Urinary bladder (tissue), 4 donors: ENCODE data around the gene RHBDF2. TPM values are rescaled to one million over a fixed set of nuclear protein-coding genes. Genes with fewer than 3 reads are reported as not detected.

Experiments
- DNase-seq: peaks from one replicate; pipeline ENCODE4 v3.0.0-alpha.2; 2015; ENCODE audit errors: extremely low spot score
- H3K27ac ChIP-seq: one replicate; pipeline ENCODE4 v1.5.1; 2013; ENCODE audit warnings: low read depth, mild to moderate bottlenecking, moderate library complexity
- H3K36me3 ChIP-seq: one replicate; pipeline ENCODE4 v1.6.1; 2013; ENCODE audit warnings: mild to moderate bottlenecking, moderate library complexity; ENCODE audit not compliant: insufficient read depth
- H3K4me1 ChIP-seq: one replicate; pipeline ENCODE4 v1.6.1; 2013; ENCODE audit warnings: mild to moderate bottlenecking, moderate library complexity; ENCODE audit not compliant: insufficient read depth
- H3K4me3 ChIP-seq: one replicate; pipeline ENCODE4 v1.5.1; 2013; ENCODE audit warnings: low read depth, low read length
- WGBS: extraction: QIAGEN DNeasy Blood & Tissue Kit; methylation state at CpG from one replicate; pipeline ENCODE4 v1.1.7; 2013; 5-methylcytosine and 5-hydroxymethylcytosine counted together
- polyA plus RNA-seq: library from polyadenylated mRNA; stranded (reverse); fragments of 200-250 nt; gene quantifications from one replicate; pipeline ENCODE4 v1.2.3, GENCODE V29; 2013
- total RNA-seq: library from RNA; depleted of rRNA; stranded (reverse); fragments of >200 nt; gene quantifications from one replicate; pipeline ENCODE4 v1.2.3, GENCODE V29; 2014
- donor health status: healthy with polysubstance abuse.
- donor health status: healthy.

RHBDF2 gene
- total and polyA plus RNA-seq, 2 donors = 4.2 to 17.2 TPM

DNA sequence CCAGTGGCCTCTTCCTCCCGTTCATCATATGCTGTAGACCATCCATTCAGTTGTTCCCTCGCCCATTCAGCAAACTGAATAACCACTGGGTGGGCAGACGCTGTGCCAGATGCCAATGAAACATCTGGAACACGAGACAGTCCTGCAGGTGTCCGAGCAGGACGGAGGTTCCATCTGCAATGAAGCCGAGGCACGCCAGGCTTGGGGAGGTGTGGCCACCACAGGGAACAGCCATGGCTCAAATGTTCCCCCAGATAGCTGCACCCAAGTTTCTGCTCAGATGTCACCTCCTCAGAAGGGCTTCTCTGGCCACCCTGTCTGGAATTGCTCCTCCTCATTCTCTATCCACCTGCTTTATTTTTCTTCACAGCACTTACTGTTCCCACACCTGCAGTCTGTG lies 78.8 kb downstream of the RHBDF2 start:
- 97% methylated on average over 8 of the region's 8 CpGs for WGBS
- DNase-seq = no peak
- no peaks in the 10 kb centered on the region for H3K36me3 ChIP-seq
- no peak overlapping the region for H3K27ac ChIP-seq
- no peak overlapping the region for H3K4me3 ChIP-seq
- H3K4me1 ChIP-seq = no peaks in the 10 kb centered on the region

DNA sequence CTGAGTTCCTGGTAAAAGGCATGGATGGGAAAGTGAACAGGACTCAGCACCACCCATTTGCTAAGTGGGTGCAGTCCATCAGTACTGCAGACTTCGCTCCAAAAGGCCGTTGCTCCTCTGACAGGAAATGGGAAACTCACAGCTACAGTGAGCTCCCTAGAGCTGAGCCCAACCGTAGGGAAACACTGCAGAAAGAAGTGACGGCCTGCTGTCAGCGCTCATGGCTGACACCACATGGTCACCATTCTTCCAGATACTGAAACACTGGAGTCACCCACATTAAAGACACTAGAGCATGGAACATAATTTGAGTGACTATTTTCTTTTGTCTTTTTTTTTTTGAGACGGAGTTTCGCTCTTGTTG lies 80.2 kb downstream of the RHBDF2 start:
- Histone ChIP-seq H3K27ac (no peak overlapping the region), H3K4me1 (no peaks in the 10 kb centered on the region), H3K36me3 (no peaks in the 10 kb centered on the region), H3K4me3 (no peak overlapping the region)
- WGBS = 59% methylated on average over 7 of the region's 7 CpGs
- no peak for DNase-seq

Other genes starting within 250 kb of the RHBDF2 start
- gene UBALD2, start 236.1 kb downstream of the RHBDF2 start, total RNA-seq = 5.4 TPM
- gene UBALD2, start 236.1 kb downstream of the RHBDF2 start, polyA plus RNA-seq = 22.4 TPM
- 3.2 TPM for gene QRICH2, start 193.1 kb downstream of the RHBDF2 start, total RNA-seq
- 2.4 TPM for gene QRICH2, start 193.1 kb downstream of the RHBDF2 start, polyA plus RNA-seq
- gene PRPSAP1, start 147.5 kb downstream of the RHBDF2 start, total RNA-seq = 38.9 TPM
- 40.5 TPM for gene PRPSAP1, start 147.5 kb downstream of the RHBDF2 start, polyA plus RNA-seq
- gene SPHK1, start 116.8 kb downstream of the RHBDF2 start, total RNA-seq = 3.8 TPM
- 12.6 TPM for gene SPHK1, start 116.8 kb downstream of the RHBDF2 start, polyA plus RNA-seq
- 18.3 TPM for gene UBE2O, start 48.3 kb downstream of the RHBDF2 start, total RNA-seq
- 14.0 TPM for gene UBE2O, start 48.3 kb downstream of the RHBDF2 start, polyA plus RNA-seq
- gene AANAT, start 33.8 kb downstream of the RHBDF2 start, total RNA-seq = not detected
- gene AANAT, start 33.8 kb downstream of the RHBDF2 start, polyA plus RNA-seq = not detected
- 14.4 TPM for gene CYGB, start 36.3 kb upstream of the RHBDF2 start, total RNA-seq
- gene CYGB, start 36.3 kb upstream of the RHBDF2 start, polyA plus RNA-seq = 68.7 TPM
- 7.1 TPM for gene PRCD, start 38.6 kb upstream of the RHBDF2 start, total RNA-seq
- gene PRCD, start 38.6 kb upstream of the RHBDF2 start, polyA plus RNA-seq = 10.6 TPM
- gene ST6GALNAC2, start 84.4 kb upstream of the RHBDF2 start, total RNA-seq = 10.3 TPM
- gene ST6GALNAC2, start 84.4 kb upstream of the RHBDF2 start, polyA plus RNA-seq = 7.6 TPM
- gene ST6GALNAC1, start 142.3 kb upstream of the RHBDF2 start, total RNA-seq = 0.42 TPM
- gene ST6GALNAC1, start 142.3 kb upstream of the RHBDF2 start, polyA plus RNA-seq = 4.2 TPM
- 188 TPM for gene MXRA7, start 209.5 kb upstream of the RHBDF2 start, total RNA-seq
- 432 TPM for gene MXRA7, start 209.5 kb upstream of the RHBDF2 start, polyA plus RNA-seq
- gene JMJD6, start 225.2 kb upstream of the RHBDF2 start, total RNA-seq = 13.5 TPM
- gene JMJD6, start 225.2 kb upstream of the RHBDF2 start, polyA plus RNA-seq = 41.4 TPM
- 22.6 TPM for gene METTL23, start 225.4 kb upstream of the RHBDF2 start, total RNA-seq
- gene METTL23, start 225.4 kb upstream of the RHBDF2 start, polyA plus RNA-seq = 38.4 TPM
- 134 TPM for gene SRSF2, start 235.9 kb upstream of the RHBDF2 start, total RNA-seq
- gene SRSF2, start 235.9 kb upstream of the RHBDF2 start, polyA plus RNA-seq = 148 TPM
- gene MFSD11, start 236.7 kb upstream of the RHBDF2 start, total RNA-seq = 69.5 TPM
- 16.6 TPM for gene MFSD11, start 236.7 kb upstream of the RHBDF2 start, polyA plus RNA-seq